Stimulated activated naive CD4-positive, alpha-beta T cell treated with Interleukin-2 at 50 U/mL for 16 hours (primary cell): ENCODE results near the gene SIPA1L3.
"Not testable (repeated sequence)": the region's sequence is repeated elsewhere in the genome, so short reads cannot be mapped to it uniquely, and the experiment has no call there.

Experiments used
- DNase-seq: peaks from one replicate; lab custom pipeline; 2025; lab: John Stamatoyannopoulos, UW

Gene SIPA1L3

DNA sequence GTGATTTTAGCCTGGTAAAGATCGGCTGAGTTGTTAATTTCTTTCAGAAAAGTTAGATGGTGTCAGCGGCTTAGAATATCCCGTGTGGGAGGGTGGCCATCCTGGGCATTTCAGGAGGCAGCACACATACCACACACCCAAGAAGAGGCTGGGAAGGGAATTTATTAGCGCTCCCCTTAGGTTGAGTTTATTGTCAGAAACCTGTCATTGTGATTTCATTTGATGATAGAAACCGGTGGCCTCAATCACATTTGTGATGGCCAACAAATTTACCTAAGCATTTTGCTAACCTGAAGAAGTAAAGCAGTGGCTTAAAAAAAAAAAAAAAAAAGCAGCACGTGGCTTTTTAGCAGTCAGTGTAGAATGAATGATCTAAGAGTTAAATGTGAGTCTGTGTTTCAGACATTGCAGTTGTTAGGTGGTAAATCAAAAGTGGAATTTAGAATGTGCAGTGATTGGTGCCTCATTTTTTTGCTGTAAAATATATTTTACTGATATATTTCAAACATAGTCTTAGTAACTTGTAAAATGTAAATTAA lies 2.7 kb downstream of the SIPA1L3 start:
- no peak for DNase-seq

DNA sequence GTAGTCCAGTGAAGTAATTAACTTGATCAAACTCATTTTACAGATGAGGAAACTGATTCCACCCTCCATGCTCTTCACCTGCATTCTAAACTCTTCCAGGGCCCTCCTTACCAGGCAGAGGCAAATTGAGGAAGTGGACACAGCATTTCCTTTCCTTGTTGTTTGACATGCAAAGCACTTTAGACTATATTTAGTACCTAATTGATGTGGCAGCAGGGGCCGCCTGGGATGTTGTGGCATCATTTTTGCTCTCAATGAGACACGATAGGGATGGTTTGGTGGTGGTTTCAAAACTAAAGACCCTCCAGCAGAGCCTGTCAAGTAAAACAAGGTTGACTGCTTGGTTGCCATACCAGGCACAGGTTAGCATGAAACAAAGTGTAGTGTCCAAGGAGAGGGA lies 7.9 kb downstream of the SIPA1L3 start:
- no peak for DNase-seq

DNA sequence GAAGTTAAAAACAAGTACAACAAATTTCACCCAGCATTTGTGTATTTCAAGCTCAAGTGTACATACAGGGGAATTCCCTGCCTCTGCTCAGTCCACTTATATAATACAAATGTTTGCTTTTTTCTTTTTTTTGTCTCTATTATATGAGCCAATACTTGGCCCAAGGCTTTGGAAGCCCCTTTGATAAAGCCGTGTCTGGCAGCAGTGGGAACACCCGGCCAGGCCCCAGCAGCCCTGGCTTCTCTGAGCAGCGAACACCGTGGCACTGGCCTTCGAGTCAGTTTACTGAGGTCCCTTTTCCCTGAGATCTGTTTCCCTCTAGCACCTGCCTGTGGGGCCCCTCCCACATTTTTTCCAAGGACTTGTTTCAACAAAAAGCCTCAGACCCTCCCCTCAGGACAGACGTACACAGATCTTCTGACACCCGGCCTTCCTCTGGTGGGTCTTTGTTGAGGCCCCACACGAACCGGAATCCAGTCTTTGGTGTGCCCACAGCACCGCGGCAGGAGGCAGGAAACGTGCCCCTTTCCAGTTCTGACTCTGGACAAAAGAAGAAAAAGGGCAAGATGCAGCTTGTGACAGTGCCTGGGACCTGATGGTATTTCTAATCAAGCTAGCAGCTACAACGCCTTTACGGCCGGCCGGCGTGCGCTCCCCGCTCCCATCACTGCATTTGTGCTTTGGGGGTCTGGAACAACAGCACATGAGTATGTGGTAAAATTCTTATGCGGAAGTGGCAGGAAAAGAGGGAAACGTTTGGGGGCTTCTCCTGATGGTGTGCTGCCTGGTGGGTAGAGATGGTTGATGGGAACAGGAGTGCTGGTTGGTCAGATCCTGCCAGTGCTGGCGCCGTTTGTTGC lies 13.8 kb downstream of the SIPA1L3 start:
- DNase-seq = no peak

DNA sequence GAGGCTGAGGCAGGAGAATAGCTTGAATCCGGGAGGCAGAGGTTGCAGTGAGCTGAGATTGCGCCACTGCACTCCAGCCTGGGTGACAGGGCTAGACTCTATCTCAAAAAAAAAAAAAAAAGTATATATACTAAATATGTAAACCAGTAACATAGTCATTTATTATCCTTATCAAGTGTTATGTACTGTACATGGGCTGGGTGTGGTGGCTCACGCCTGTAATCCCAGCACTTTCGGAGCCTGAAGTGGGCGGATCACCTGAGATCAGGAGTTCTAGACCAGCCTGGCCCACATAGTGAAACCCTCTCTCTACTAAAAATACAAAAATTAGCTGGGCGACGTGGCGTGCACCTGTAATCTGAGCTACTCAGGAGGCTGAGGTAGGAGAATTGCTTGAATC lies 17.6 kb downstream of the SIPA1L3 start:
- not testable (repeated sequence) for DNase-seq

DNA sequence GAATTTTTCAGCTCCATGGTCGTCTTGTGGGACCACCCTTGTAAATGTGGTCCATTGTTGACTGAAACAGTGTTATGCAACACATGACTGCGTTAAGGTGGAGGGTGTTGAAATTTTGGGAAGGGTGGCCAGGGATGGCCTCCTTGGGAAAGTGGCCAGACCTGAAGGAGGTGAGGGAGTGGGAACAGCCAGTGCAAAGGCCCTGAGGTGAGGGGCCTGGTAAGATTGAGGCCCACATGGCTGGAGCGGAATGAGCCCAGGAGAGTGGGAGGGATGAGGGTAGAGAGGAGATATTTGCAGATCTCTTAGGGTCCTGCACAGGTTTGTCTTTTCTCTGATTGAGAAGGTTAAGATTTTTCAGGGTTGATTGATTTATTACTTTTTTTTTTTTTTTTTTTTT lies 18.2 kb downstream of the SIPA1L3 start:
- no peak for DNase-seq

DNA sequence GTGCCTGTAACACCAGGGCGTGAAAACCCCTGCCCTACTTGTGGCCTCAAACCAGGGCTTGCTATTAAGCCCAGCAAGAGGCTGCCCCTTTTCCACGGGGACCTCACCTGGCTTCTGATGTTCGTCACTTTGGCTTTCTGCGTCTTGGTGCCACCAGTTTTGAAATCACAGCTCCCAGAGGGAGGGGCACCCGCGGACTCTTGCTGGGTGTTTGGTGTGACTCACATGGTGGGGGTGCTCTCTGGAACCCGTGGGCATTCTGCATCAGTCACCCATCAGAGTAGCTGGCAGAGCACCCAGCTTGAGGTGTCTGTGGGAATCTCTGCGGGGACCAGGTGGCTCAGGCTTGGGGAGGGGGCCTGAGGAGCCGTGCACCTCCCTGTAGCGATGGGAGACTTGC lies 19.2 kb downstream of the SIPA1L3 start:
- no peak for DNase-seq

DNA sequence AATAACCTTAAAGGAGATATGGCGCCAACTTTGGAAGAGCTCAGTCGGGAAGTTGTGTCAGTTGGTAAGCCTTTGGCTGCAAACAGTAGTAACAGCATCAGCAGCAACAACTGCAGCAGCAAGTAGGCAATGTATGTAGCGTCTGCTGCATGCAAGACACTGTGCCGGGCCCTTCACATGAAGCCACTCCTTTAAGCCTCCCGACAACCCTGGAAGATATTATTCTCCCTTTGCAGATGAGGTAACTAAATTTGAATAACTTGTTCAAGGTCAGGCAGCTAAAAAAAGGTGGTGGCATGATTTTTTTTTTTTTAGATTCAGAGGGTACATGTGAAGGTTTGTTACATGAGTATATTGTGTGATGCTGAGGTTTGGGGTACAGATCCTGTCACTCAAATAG lies 19.7 kb downstream of the SIPA1L3 start:
- DNase-seq = no peak

DNA sequence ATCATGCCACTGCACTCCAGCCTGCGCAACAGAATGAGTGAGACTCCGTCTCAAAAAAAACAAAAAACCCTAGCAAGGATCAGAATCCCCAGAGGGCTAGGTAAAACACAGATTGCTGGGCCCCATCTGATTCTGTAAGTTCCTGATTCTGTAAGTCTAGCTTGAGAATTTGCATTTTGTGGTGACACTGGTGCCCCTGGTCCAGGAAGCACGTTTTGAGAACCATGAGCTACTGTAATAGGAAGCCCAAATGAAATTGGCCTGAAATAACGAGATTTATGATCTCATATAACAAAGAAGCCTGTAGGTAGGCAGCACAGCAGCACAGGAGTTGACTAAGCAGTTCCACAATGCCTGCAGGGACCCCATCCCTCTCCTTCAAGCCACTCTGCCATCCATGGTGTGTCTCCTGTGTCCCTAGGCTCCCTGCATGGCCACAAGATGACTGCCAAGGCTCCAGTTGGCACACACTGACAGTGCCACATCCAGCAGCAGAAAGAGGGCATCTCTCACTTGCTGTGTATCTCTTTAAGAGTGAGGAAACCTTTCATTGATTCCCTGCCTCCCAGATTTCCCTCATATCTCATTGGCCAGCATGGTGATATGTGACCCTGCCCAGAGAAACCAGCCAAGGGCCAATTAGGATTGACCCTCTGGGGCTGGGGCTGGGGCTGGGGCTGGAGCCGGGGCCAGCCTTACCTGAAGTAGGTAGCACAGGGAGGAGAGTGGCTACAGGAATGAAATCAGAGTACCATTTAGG lies 21.7 kb downstream of the SIPA1L3 start:
- no peak for DNase-seq

DNA sequence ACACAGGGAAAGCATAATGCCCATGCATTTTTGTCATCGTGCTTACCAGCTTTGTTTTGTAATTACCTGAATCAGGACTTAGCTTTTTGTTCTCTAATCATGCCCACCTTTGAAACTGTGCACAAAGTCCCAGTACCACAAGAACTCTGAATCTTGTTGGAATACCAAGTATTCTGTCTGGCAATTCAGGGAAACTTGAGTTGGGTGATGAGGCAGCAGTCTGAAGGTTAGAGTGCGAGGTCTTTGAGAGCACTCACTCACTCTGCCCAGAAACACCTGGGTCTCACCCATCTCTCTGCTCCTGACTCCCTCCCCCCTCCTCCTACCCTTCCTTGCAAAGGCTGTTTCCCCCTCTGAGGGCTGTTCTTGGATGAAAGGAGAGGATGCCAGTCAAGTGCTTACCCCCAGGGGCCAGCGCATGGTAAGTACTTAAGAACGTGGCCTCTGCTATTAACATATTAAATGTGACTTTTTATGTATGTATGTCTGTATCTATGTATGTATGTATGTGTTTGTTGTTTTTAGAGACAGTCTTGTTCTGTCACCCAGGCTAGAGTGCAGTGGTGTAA lies 22.4 kb downstream of the SIPA1L3 start:
- no peak for DNase-seq

DNA sequence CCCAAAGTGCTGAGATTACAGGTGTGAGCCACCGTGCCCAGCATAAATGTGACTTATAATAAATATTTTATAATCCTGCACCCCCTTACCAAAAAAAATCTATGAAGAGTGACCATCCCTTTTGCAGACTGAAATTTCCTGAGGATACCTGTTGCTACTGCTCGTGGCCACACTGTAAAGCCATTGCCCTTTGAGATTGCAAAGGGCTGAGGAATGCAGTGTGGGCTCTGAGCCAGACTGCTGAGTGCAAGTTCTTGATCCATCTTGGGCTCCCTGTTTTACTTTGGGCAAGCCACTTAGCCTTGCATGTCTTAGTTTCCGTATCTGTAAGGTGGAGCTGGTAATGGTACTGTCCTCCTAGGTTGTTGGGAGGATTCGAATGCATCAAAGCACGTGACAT lies 23.4 kb downstream of the SIPA1L3 start:
- DNase-seq = no peak

DNA sequence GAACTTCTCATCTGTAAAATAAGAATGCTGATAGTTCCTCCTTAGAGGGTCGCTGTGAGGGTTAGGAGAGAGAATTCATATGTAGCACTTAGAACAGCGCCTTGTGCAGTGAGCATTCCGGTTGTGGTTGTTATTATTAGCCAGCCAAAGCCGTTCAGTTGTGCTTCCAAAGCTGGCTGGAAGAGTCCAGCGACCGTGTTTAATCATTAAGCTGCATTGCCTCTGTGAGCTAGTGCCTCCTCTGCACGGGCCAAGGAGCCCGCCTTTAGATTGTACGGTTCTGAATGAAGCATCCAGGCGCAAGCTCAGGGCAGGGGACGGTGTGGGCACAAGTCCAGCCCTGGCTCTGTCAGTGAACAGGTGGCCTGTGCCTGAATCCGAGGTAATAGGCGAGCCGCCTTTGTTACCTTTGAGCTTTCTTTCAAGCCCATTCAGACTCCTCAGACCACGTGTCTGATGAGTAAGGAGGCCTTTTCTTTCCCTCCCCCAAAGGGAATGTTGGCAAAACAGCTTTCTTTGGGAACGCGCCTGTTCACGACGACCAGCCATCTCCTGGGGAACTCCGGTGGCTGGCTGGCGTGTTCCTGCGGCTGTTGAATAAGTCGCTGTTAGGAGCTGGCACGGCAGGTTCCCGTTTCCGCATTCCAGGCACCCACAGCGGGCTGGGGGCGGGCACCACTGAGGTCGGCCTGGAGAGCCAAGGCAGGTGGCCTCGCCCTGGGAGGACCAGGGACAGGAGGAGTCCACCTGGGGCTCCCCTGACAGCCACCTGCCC lies 25.1 kb downstream of the SIPA1L3 start:
- no peak for DNase-seq

DNA sequence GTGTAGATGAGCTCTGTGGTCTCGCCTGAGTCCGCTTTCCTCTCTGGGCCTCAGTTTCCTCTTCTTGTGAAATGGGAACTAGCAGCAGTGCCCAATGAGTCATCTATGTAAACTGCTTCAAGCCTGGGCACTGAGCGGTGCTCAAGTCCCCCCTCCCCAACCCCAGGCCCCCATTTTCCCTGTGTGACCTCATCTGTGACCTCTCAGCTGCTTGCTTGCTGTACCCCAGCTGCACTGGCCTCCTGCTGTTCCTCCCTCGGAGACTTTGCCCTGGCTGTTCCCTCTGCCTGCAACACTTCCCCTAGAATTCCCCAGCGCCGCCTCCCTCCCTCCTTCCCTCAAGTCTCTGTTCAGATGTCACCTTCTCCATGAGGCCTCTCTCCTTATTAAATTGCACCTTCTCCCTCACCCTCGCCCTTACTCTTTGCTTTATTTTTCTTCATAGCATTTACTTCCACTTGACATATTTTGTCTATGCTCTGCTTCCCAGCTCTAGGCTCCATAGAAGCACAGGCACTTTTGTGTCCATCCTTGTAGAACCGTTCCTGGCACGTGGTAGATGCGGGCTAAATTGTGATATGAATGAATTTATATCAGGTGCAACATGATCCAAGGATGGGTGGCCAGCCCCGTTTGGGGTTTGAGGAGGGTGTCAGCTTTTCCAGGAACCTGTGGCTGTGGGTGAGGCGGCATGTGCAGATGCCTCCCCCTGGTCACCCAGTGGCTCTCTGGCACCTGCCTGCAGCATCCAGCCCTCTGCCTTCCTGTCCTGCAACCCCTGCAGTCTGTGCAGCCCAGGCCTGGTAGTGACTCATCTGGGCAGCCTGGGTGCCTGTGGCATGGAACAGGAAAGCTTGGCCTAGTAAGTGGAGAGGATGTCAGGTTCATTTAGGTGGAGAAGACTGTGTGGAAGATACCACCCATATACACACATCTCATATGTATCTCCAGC lies 26.3 kb downstream of the SIPA1L3 start:
- DNase-seq = no peak

DNA sequence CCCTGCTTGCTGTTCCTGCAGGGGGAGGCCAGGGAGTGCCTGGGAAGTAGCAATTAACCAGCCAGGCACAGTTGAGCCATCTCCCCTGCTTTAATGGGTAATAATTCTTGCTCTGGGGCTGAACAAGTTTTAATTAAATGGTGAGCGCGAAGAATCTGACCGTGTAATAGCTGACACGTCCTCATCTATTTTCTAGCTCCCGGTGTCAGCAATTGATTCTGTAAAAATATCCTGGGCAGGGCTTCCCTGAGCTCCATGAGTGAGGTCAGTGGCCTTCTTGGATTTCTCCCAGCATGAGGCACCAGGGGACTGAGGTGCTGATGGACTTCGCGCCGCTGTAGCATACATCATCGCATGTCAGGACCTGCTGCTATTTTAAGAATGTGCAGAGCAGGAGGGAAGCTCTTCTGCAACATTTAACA lies 26.9 kb downstream of the SIPA1L3 start:
- DNase-seq = no peak

DNA sequence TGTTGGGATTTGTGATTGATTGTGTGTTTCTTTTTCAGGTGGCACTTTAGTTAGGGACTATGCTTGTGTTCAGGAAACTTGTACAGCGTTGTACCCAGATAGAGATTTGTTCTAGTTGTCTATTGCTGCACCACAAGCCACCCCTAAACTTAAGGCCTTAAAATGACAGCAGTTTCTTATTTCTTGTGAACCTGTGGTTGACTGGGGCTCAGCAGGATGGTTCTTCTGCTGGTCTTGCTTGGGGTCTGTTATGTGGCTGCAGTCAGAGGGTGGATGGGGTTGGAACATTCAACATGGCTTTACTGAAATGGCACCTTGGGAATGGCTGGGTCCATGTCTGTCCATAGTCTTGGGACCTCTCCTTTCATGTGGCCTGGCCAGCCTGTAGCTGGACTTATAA lies 28.3 kb downstream of the SIPA1L3 start:
- DNase-seq = no peak

DNA sequence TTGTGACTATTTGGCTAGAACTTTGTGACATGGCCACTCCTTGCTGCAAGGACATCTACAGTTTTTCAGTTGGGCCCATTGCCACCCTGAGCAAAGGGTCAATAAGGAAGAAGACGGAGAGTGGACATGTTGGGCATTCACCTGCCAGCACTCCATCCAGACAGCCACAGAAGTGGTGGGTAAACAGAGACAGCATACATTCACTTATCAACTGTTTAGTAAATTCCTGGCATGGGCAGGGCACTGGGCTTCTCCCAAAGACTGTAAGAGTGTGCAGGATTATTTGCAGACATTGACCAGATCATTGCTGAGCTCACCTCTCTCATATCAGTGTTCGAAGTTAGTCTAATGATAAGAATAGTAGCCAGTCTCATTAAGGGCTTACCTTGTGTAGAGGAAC lies 29.2 kb downstream of the SIPA1L3 start:
- DNase-seq = no peak

DNA sequence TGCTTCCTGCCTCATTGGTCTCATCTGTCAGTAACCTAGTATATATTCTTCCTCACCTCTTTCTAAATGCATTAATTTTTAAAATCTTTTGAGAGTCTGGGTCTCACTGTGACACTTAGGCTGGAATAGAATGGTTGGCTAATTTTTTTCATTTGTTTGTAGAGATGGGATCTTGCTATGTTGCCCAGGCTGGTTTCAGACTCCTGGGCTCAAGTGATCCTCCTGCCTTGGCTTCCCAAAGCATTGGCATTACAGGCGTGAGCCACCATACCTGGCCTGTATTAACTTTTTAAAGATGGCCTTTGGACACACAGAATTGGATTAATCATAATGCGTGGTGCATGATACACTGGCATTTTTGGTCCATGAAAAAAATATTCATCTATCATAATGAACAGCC lies 29.9 kb downstream of the SIPA1L3 start:
- no peak for DNase-seq

DNA sequence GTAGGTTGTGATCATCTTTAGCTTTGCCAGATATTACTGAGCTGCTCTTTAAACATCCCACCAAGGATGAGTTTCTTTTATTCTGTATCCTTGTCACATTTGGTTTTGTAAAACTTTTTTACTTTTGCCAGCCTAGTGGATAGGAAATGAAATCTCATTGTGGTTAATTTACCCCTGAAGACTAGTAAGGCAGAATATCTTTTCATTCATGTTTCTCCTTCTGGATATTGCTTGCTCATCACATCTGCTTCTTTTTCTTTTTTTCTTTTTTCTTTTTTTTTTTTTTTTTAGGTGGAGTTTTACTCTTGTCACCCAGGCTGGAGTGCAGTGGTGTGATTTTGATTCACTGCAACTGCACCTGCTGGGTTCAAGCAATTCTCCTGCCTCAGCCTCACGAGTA lies 31.3 kb downstream of the SIPA1L3 start:
- no peak for DNase-seq

DNA sequence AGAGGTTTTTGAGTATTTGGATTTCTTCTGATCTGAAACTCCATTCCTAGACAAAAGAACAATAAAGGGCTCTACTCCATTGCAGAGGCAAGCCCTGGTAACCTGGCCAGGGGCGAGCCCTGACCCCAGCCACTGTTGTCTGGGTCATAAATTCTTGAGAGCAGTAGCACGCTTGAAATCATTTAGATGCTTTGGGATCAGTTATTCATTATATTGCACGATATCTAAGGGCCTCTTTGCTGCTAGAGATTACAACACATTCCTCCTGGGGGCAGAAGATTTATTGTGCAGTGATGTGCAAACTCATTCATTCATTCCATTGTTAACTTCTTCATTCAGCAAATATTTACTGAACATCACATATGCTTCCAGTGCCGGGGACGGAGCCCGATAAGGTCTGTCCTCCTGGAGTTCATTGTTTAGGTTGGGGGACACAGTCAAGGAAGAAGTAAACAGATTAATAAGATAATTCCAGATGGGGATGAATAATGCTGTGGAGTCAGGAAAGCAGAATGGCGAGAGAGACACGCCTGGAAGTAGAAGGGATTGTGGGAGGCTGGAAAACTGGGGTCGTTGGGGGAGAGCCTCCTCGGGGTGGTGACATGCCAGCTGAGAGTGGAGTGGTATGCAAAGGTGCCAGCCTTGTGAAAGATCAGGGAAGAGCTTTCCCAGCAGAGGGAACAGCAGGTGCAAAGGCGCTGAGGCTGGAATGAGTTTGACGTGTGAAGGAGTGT lies 34.9 kb downstream of the SIPA1L3 start:
- DNase-seq = no peak

DNA sequence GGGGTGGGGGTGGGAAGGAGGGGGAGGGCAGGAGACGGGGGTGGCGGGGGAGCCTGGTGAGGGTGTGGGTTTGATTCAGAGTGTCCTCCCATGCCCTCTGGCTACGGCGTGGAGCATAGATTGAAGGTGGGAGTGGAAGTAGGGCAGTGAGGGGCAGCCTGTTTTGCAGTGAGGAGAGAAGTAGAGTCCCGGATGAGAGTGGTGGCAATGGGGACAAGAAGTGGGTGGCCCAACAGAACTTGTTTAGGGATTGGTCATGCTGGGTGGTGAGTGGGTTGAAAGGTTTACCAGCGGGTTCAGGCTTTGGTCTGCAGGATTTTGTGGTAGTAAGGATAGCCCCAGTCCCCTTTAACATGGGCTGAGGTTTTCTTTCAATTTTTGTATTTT lies 35.5 kb downstream of the SIPA1L3 start:
- DNase-seq = no peak

DNA sequence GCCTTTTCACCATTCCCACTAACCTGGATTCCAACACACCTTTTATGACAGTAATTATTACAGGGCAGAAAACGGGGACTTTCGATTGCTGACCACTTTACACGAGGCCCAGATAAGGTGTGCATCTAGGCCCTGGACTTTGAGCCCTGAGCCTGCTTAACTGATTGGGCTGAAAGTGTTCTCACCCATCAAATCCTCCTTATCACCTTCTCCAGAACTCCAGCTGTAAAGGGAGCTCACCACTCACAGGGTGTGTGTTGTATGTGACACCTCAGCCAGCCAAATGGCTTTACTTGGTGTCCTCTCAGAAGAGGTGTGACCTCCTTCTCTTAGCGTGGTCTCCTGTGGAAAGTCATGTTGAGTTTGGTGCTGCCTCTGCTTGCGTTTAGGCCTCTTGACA lies 36.5 kb downstream of the SIPA1L3 start:
- no peak for DNase-seq
